GM19397 (cell line): Measurements from ENCODE around the gene TSC22D4.
"Not testable (repeated sequence)": the region's sequence is repeated elsewhere in the genome, so short reads cannot be mapped to it uniquely, and the experiment has no call there.

Experiments used
- ATAC-seq: cut with Tn5 transposase; IDR thresholded peaks from one replicate; pipeline ENCODE4 v1.9.1; 2021; ENCODE audit warnings: mild to moderate bottlenecking, moderate library complexity; ENCODE audit not compliant: unreplicated experiment

The TSC22D4 gene

DNA sequence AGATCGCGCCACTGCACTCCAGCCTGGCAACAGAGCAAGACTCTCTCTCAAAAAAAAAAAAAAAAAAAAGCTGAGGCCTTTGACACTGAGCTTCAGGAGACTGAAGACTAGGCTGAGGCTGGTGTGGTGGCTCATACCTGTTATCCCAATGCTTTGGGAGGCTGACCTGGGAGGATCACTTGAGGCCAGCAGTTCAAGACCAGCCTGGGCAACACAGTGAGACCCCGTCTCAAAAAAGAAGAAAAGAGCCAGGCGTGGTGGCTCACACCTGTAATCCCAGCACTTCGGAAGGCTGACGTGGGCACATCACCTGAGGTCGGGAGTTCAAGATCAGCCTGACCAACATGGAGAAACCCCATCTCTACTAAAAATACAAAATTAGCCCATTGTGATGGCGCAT, 31.7 kb downstream of the TSC22D4 start:
- ATAC-seq = not testable (repeated sequence)

- ATAC-seq = no peak
These were observed 33.0 kb downstream of the TSC22D4 start for GRCh38 chr7:100446040-100446439.

DNA sequence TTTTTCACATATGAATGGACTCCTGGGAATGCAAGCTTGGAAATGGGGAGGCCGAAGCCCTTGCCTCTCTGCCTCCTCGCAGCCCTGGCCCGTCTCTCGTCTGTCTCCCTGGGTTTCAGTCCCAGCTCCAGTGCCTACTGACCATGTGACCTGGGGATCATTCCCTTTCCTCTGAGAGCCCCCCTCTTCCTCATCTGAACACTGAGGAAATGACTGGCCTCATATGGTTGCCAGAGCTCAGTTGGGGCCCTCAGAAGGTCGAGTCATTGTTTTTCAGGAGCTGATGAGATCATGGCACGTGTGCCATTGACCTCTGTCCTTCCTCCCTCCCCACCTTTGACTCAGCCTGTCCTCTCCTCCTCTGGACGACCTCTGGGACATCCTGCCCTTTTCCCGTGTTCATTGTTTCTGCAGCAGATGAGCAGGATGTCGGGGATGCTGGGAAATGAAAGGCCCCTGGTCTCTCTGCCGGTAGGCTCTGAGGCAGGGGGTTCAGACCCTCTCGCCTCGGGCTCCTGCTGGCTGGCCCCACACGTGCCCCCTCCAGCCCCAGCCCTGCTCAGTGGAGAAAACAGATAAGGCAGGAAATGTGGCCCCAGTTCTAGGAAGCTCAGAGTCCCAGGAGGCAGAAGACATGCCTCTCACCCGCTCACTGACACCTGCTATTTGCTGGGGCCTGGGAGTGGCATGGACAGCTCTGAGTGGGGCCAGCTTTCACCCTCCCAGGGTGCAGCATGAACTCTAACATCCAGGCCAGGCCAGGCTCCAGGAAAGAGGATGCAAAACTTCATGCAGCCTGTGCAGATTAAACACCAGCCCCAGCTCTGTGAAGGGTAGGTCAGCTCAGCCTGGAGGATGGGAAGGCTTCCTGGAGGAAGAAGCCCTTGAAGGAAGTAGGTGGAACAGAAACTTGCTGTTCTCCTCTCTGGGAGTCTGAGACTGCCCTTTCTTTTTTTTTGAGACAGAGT, 34.4 kb downstream of the TSC22D4 start:
- ATAC-seq = no peak

- ATAC-seq = no peak
These were observed 35.7 kb downstream of the TSC22D4 start for GRCh38 chr7:100443096-100443840.

DNA sequence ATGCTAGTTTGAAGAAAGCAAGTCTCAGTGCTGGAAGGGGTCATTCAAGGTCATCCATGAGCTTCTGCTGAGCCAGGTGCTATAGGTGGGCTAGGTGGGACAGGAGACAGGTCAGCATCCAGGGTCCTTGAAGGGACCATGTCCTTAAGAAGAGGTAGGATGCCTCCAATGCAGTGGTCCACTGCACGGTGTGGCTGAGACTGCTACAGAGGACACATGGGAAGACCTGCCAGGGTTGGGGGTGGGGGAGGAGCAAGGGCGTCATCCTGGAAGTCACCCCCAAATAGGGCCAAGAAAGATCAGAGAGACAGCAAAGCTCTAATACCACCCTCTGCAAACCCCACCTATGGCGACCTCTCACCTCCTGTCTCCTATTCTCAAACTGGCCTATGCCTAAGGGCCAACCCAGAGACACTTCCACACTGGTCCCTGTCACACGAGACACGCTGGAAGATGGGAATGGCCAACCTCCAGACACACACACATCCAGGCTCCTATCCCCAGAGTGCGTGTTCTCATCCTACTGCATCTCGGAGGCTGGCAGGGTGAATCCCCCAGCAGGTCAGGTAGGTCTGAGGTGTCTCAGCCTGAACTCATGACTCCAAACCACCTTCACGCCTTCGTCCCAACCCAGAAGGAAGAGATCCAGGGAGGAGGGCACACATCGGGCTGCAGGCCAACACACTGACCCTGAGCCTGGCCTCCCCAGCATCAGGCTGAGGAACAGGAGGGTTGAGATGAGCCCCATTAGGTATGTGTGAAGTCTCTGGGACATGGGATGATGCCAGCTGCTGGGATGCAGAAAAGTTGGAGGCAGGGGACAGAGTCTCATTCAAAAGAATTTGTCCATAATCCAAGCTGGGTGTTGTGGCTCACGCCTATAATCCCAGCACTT, 37.1 kb downstream of the TSC22D4 start:
- ATAC-seq = no peak

DNA sequence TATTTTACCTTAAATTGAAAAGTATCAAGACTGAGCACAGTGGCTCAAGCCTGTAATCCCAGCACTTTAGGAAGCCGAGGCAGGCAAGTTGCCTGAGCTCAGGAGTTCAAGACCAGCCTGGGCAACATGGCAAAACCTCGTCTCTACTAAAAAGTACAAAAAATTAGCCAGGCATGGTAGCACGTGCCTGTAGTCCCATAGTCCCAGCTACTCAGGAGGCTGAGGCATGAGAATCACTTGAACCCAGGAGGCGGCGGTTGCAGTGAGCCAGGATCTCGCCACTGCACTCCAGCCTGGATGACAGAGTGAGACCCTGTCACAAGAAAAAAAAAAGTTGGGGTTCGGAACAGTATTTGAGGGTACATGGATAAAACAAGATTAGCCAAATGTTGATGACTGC, 39.8 kb downstream of the TSC22D4 start:
- ATAC-seq = not testable (repeated sequence)

GRCh38 chr7:100438731-100439130, 40.3 kb downstream of the TSC22D4 start:
- not testable (repeated sequence) for ATAC-seq

GRCh38 chr7:100438172-100438571, 40.8 kb downstream of the TSC22D4 start:
- ATAC-seq = no peak

- ATAC-seq = no peak
These were observed 41.6 kb downstream of the TSC22D4 start for GRCh38 chr7:100437150-100438100.

DNA sequence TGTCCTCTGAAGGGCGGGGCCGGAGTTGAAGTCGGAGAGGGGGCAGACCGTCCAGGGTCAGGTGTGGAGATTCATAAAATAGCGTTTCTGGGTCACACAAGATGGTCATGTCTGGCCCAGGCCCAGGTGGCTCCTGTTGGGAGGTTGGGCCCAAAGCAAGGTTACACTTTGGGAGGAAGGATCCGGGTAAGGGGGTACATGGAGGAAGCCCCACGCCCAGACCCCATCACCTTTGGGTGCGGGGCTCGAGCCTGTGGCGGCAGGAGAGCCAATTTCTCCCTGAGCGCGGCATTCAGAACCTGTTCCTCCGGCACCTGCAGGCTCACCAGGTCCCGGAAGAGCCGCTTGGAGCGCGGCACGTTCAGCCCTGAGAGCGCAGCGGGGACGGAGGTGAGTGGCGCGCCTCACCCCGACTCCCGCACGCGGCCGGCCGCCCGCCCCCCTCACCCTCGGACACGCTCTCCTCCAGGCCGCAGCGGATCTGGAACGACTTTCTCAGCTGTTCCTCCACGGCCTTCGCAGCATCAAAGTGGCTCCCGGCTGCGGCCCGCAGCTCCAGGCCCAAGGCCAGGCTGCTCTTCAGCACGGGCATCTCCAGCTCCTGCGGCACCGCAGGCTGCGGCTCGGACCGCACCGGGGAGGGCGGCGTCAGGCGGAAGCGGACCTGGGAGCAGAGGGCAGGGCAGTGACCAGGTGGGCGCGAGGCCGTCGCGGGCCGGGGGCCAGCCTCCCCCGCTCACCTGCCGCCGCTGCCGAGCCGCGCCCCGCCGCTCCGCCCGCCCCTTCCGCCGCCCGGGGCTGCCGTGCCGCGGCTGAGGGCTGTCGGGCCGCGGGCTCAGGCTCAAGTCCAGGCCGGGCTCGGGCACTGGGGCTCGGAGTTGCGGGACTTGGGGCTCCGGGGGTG, 43.4 kb downstream of the TSC22D4 start:
- ATAC-seq = peak; percentile 25

DNA sequence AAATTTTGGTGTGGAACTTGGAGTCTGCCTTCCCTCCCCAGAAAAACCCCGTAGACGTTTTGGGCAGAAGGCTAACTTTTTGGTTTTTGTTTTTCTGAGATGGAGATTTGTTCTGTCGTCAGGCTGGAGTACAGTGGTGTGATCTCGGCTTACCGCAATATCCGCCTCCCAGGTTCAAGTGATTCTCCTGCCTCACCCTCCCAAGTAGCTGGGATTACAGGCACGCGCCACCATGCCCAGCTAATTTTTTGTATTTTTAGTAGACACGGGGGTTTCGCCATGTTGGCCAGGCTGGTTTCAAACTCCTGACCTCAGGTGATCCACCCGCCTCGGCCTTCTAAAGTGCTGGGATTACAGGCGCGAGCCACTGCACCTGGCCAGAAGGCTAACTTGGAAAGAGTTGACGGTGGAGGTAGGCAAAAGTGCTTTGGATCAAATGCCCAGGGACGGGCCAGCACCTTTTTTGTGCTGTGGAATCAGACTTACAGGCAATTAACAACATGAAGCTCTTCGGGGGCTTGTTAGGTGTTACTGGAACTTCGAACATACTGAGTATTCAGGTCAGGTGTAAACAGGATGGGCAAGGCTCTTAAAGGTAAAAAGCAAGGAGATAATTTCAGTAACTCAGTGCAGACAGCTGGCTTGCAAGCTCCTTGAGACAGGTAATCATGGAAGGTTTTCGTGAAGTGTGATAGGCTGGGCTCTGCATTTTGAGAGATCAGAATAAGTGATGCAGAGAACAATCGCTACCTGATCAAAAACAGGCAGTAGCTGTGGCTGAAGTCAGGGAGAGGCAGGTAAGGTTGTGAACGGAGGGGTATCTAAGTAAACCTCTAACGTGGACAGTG, 44.5 kb downstream of the TSC22D4 start:
- ATAC-seq = no peak

GRCh38 chr7:100433592-100434296, 45.3 kb downstream of the TSC22D4 start:
- ATAC-seq = no peak

DNA sequence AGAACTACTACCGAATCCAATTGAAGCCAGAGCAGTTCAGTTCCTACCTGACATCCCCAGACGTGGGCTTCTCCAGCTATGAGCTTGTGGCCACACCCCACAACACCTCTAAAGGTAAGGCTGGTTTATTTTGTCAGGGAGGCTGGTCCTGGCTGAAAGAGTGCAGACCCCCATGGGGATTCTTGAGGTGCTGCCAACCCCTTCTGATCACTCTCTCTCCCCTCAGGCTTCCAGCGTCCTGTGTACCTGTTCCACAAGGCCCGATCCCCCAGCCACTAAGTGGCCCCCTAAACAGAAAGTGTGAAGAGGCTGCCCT, 45.8 kb downstream of the TSC22D4 start:
- no peak for ATAC-seq

GRCh38 chr7:100432621-100433275, 46.3 kb downstream of the TSC22D4 start:
- no peak for ATAC-seq

GRCh38 chr7:100432053-100432452, 47.0 kb downstream of the TSC22D4 start:
- no peak for ATAC-seq

GRCh38 chr7:100431286-100431735, 47.7 kb downstream of the TSC22D4 start:
- no peak for ATAC-seq
